Measurements from ENCODE around the gene MACROD2. TPM values are rescaled to one million over a fixed set of nuclear protein-coding genes. Genes with fewer than 3 reads are reported as not detected.
A peak's percentile ranks its signal among the peaks of the same experiment; 100 is the strongest.

Gene MACROD2
- total RNA-seq, 1 donor from 2014 or later = 3.5 TPM

DNA sequence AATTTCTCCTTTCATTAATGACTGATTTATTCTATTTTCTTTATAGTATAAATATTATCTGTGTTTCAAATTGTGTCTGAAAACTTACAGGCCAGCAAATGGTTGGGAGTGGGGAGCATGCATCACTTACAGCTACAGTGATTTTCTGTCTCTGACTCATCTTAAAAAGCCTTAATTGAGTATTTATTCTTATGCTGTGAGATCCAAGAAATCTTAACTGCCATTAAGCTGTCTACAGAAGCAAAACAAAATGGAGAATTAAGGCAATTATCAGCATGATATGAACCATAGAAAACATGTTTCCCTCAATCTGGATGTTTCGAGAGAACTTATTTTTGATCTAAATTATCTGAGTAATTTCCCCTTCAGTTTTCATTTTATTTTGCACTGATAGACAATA is 1746.8 kb downstream of the MACROD2 start:
- Histone ChIP-seq H3K36me3 (no peaks in the 10 kb centered on the region), H3K27me3 (no peaks in the 10 kb centered on the region), H3K9me3 (peaks cover 0 to 3% of the 10 kb centered on the region in 2 donors), H3K27ac (no peak overlapping the region), H3K4me3 (no peak overlapping the region), H3K4me1 (no peaks in the 10 kb centered on the region)
- TF ChIP-seq CTCF (IDR thresholded peaks at IDR 0.05) = no peak
- DNase-seq (ENCODE audit: low spot score in 2 of 2) = no peak
- intact Hi-C loops (cut with DNase I) = no loop called here

- no peak for TF ChIP-seq CTCF (IDR thresholded peaks at IDR 0.05)
- H3K27ac ChIP-seq = no peak overlapping the region
- no peak overlapping the region for H3K4me3 ChIP-seq
- H3K4me1 ChIP-seq = no peaks in the 10 kb centered on the region
- no peak for DNase-seq (ENCODE audit: low spot score in 2 of 2)
- peaks cover 0 to 7% of the 10 kb centered on the region in 2 donors for H3K9me3 ChIP-seq
- H3K27me3 ChIP-seq = no peaks in the 10 kb centered on the region
- intact Hi-C loops (cut with DNase I) = no loop called here
- no peaks in the 10 kb centered on the region for H3K36me3 ChIP-seq
Observed at GRCh38 chr20:15742627-15743026, 1747.3 kb downstream of the MACROD2 start.

DNA sequence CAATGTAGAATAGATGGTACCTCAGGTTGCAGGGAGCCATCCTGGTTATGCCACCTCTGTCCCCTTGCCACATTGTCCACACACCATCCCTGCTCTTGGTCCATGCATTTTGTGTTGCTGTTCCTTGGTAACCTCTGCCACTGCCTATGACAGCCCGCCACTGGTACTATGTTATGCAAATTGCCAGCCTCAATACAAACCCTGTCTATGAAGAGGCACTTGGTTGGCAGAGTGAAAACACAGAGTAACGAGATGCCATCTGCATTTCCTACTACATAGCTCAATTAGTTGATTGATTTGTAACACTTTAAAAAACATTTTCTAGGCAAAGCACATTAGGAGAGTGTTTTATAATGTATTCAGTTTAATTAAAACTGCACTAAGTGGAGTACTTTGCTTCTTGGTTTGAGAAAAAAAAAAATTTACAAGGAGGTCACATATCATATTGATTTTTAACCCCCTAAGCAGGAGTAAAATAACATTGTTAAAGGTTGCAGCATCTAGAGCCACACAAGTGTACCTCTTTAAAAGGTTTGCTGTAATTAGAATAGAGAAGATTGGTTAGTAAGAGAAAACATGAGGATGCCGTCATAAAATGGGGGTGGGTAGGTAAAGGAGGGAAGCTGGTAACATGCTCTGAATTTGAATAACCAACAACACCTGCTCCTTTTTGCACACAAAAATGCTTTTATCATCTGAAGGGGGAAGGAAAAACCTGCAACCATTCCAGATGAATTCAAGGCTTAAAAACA is 1760.9 kb downstream of the MACROD2 start:
- Histone ChIP-seq H3K4me3 (no peak overlapping the region), H3K27me3 (no peaks in the 10 kb centered on the region), H3K4me1 (peaks cover 0 to 9% of the 10 kb centered on the region in 2 donors), H3K27ac (no peak overlapping the region), H3K9me3 (no peaks in the 10 kb centered on the region), H3K36me3 (no peaks in the 10 kb centered on the region)
- intact Hi-C loops (cut with DNase I) = no loop called here
- no peak for TF ChIP-seq CTCF (IDR thresholded peaks at IDR 0.05)
- no peak for DNase-seq (ENCODE audit: low spot score in 2 of 2)

DNA sequence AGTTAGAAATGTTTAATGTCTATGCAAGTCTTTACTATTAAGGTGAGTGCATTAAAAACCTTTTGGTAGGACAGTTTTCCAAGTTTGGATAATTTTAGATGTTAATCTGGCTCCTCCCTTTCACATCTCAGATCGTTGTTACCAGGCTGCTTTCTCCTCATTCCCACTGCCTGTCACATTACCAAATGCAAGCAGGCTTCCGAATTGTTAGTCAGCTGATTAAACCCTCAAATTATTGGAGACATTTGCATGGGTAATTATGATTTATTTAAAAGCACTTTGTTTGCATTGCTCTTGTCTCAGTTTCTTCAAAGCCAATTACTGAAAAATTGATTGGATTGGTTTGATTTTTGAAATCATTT is 1761.4 kb downstream of the MACROD2 start:
- Histone ChIP-seq H3K36me3 (no peaks in the 10 kb centered on the region), H3K27me3 (no peaks in the 10 kb centered on the region), H3K9me3 (no peaks in the 10 kb centered on the region), H3K4me1 (peaks cover 0 to 9% of the 10 kb centered on the region in 2 donors), H3K4me3 (no peak overlapping the region), H3K27ac (no peak overlapping the region)
- intact Hi-C loops (cut with DNase I) = no loop called here
- DNase-seq (ENCODE audit: low spot score in 2 of 2) = no peak
- TF ChIP-seq CTCF (IDR thresholded peaks at IDR 0.05) = no peak

DNA sequence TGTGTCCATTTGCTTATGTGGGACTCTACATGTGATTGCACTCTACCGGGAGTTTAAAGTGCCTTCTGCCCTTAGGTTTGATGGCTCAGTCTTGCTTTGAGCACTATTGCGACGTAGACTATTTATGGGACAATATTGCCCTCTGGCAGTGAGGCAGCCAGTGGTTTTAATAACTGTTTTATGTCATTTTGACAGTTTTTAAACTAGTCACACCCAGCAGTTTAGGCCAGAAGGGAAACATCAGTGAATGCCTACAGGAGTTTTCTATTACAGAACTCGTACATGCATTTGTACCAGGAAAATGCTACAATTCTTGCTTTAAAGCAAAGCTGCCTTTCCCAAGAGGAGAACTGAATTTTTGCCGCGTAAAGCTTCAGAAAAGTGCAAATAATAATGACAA is 1764.3 kb downstream of the MACROD2 start:
- H3K27me3 ChIP-seq = no peaks in the 10 kb centered on the region
- no peak for DNase-seq (ENCODE audit: low spot score in 2 of 2)
- H3K4me1 ChIP-seq = peaks cover 0 to 24% of the 10 kb centered on the region in 2 donors
- H3K27ac ChIP-seq = peak overlapping the region; percentile 25 to 36
- H3K9me3 ChIP-seq = no peaks in the 10 kb centered on the region
- no peak overlapping the region for H3K4me3 ChIP-seq
- intact Hi-C loops (cut with DNase I) = no loop called here
- TF ChIP-seq CTCF (IDR thresholded peaks at IDR 0.05) = peak; percentile 6 to 43 (median 11)
- H3K36me3 ChIP-seq = no peaks in the 10 kb centered on the region
